Measurements from ENCODE around the gene IL6ST.

DNA sequence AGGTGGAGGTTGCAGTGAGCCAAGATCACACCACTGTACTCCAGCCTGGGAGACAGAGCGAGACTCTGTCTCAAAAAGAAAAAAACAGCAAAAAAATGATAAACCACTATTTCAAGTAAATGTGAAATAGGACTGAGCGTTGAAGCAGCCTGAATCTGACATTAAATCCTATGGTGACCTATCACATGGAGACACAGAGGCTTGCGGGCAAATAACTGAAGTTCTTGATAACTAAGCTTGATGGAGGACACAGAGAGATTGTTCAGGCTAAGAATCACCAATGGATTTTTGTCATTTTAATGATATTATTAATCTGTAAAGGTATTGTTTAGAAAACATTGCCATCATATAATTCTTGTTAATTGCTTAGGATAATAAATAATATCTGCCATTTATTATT, 15.7 kb upstream of the IL6ST start:
- TF ChIP-seq, protein P1, sequence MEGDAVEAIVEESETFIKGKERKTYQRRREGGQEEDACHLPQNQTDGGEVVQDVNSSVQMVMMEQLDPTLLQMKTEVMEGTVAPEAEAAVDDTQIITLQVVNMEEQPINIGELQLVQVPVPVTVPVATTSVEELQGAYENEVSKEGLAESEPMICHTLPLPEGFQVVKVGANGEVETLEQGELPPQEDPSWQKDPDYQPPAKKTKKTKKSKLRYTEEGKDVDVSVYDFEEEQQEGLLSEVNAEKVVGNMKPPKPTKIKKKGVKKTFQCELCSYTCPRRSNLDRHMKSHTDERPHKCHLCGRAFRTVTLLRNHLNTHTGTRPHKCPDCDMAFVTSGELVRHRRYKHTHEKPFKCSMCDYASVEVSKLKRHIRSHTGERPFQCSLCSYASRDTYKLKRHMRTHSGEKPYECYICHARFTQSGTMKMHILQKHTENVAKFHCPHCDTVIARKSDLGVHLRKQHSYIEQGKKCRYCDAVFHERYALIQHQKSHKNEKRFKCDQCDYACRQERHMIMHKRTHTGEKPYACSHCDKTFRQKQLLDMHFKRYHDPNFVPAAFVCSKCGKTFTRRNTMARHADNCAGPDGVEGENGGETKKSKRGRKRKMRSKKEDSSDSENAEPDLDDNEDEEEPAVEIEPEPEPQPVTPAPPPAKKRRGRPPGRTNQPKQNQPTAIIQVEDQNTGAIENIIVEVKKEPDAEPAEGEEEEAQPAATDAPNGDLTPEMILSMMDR (IDR thresholded peaks at IDR 0.05; ENCODE audit: low read depth, low read length, poor library complexity, severe bottlenecking), result no peak
- no peak for TF ChIP-seq EZH2phosphoT487 (IDR thresholded peaks at IDR 0.05; ENCODE audit: borderline replicate concordance, low read length)

All from DOHH2 (cell line).